SK-N-SH treated with all-trans-retinoic acid at 6 μM for 48 hours (cell line): ENCODE measurements around the gene NAA15.
"Not testable (repeated sequence)": the region's sequence is repeated elsewhere in the genome, so short reads cannot be mapped to it uniquely, and the experiment has no call there.

Experiments
- CREB5 ChIP-seq: fragments of 250-450 bp; sonication (Bioruptor Pico); IDR thresholded peaks from 2 replicates; pipeline ENCODE4 v1.5.1; 2020; ENCODE audit warnings: low read depth, mild to moderate bottlenecking, moderate library complexity
- CSDC2 ChIP-seq: fragments of 250-450 bp; sonication (Bioruptor Pico); IDR thresholded peaks from 2 replicates; pipeline ENCODE4 v1.5.0; 2020; ENCODE audit warnings: mild to moderate bottlenecking, moderate library complexity
- GLIS3 ChIP-seq: fragments of 250-450 bp; sonication (Bioruptor Pico); IDR thresholded peaks from 2 replicates; pipeline ENCODE4 v1.5.0; 2020; ENCODE audit warnings: mild to moderate bottlenecking, moderate library complexity
- RARB ChIP-seq: fragments of 250-450 bp; sonication (Bioruptor Pico); IDR thresholded peaks from 2 replicates; pipeline ENCODE4 v1.8.0; 2021; ENCODE audit warnings: mild to moderate bottlenecking, moderate library complexity
- TF ChIP-seq, protein P1 (sequence below): fragments of 250-450 bp; sonication (Bioruptor Pico); IDR thresholded peaks from 2 replicates; pipeline ENCODE4 v1.8.0; 2020; ENCODE audit warnings: mild to moderate bottlenecking, moderate library complexity, borderline replicate concordance

- TF ChIP-seq, protein P1, sequence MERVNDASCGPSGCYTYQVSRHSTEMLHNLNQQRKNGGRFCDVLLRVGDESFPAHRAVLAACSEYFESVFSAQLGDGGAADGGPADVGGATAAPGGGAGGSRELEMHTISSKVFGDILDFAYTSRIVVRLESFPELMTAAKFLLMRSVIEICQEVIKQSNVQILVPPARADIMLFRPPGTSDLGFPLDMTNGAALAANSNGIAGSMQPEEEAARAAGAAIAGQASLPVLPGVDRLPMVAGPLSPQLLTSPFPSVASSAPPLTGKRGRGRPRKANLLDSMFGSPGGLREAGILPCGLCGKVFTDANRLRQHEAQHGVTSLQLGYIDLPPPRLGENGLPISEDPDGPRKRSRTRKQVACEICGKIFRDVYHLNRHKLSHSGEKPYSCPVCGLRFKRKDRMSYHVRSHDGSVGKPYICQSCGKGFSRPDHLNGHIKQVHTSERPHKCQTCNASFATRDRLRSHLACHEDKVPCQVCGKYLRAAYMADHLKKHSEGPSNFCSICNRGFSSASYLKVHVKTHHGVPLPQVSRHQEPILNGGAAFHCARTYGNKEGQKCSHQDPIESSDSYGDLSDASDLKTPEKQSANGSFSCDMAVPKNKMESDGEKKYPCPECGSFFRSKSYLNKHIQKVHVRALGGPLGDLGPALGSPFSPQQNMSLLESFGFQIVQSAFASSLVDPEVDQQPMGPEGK (CRISPR knock-in tag) = not testable (repeated sequence)
- TF ChIP-seq GLIS3 (CRISPR knock-in tag); CREB5 (CRISPR knock-in tag); CSDC2; RARB (CRISPR knock-in tag): not testable (repeated sequence)
These were observed 143.6 kb downstream of the NAA15 start for GRCh38 chr4:139444881-139445280.
